GM19455 (cell line): ENCODE results near the gene TSPAN9.

Experiments used
- ATAC-seq: cut with Tn5 transposase; IDR thresholded peaks from one replicate; pipeline ENCODE4 v1.9.1; 2021; ENCODE audit not compliant: unreplicated experiment

TSPAN9 gene

GRCh38 chr12:3265406-3265805 is 188.2 kb downstream of the TSPAN9 start:
- no peak for ATAC-seq

GRCh38 chr12:3266638-3267037 is 189.5 kb downstream of the TSPAN9 start:
- ATAC-seq = no peak

GRCh38 chr12:3267690-3268089 is 190.5 kb downstream of the TSPAN9 start:
- no peak for ATAC-seq

- no peak for ATAC-seq
Observed at GRCh38 chr12:3269594-3269993, 192.4 kb downstream of the TSPAN9 start.

- no peak for ATAC-seq
Observed at GRCh38 chr12:3271146-3271545, 194.0 kb downstream of the TSPAN9 start.

GRCh38 chr12:3271639-3272038 is 194.5 kb downstream of the TSPAN9 start:
- ATAC-seq = no peak

- no peak for ATAC-seq
Observed at GRCh38 chr12:3272958-3273357, 195.8 kb downstream of the TSPAN9 start.

- no peak for ATAC-seq
Observed at GRCh38 chr12:3273409-3273853, 196.3 kb downstream of the TSPAN9 start.

GRCh38 chr12:3274664-3275063 is 197.5 kb downstream of the TSPAN9 start:
- no peak for ATAC-seq

- no peak for ATAC-seq
Observed at GRCh38 chr12:3275171-3276041, 198.2 kb downstream of the TSPAN9 start.

GRCh38 chr12:3276226-3276625 is 199.0 kb downstream of the TSPAN9 start:
- ATAC-seq = no peak

GRCh38 chr12:3277306-3277943 is 200.2 kb downstream of the TSPAN9 start:
- ATAC-seq = no peak

- ATAC-seq = no peak
Observed at GRCh38 chr12:3278681-3279414, 201.7 kb downstream of the TSPAN9 start.

GRCh38 chr12:3279415-3279780 is 202.2 kb downstream of the TSPAN9 start:
- ATAC-seq = no peak

- no peak for ATAC-seq
Observed at GRCh38 chr12:3279832-3280231, 202.7 kb downstream of the TSPAN9 start.

GRCh38 chr12:3280967-3281366 is 203.8 kb downstream of the TSPAN9 start:
- ATAC-seq = no peak

GRCh38 chr12:3281588-3282383 is 204.6 kb downstream of the TSPAN9 start:
- no peak for ATAC-seq

GRCh38 chr12:3282384-3282670 is 205.1 kb downstream of the TSPAN9 start:
- ATAC-seq = no peak

- ATAC-seq = no peak
Observed at GRCh38 chr12:3283137-3283680, 206.0 kb downstream of the TSPAN9 start.

- no peak for ATAC-seq
Observed at GRCh38 chr12:3284405-3284804, 207.2 kb downstream of the TSPAN9 start.

GRCh38 chr12:3285570-3285969 is 208.4 kb downstream of the TSPAN9 start:
- no peak for ATAC-seq
